HG02642 (cell line): ENCODE results near the gene AK4.
A peak's percentile ranks its signal among the peaks of the same experiment; 100 is the strongest.
"Not testable (repeated sequence)": the region's sequence is repeated elsewhere in the genome, so short reads cannot be mapped to it uniquely, and the experiment has no call there.

Source experiments
- ATAC-seq: cut with Tn5 transposase; IDR thresholded peaks from one replicate; pipeline ENCODE4 v1.9.1; 2021; ENCODE audit warnings: mild to moderate bottlenecking; ENCODE audit not compliant: unreplicated experiment, poor library complexity

AK4 gene

DNA sequence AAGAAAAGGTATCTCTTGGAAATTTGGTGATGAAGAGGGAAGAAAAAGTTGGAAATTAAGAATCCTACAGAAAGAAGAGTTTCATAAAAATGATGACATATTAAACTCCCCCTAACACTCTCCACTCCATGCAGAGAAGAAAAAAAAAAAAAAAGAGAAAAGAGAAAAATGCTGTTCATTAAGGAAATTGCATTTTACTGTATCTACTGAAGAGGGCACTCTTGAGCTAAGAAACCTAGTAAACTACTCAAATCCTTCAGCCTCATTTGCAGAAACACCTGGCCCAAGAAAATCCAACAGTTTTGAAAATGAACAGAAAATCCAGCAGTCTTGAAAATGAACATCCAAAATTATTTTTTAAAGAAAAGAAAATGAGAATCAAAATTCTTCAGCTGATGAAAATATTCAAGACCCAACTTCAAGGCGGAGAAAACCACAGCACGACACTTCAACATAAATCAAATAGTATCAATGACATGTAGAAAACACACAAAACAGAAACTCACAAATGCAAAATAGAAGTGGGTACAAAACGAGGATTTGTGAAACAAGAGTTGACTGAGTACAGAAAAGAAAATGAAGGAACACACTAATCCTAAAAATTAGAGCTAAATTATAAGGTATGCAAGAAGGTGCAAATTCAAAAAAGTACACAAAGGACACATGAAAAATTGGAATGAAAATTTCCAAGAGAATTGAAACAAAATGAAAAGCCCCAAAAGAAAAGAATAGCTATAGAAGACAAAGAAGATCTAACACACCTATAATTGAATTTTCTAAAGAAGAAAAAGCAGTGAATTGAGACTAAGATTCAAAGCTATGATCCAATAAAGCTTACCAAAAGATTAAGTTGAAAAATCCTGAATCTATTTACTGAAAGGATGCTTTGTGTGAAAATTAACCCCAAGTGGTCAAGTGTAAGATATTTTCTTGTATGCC, 88.1 kb downstream of the AK4 start:
- ATAC-seq = no peak

DNA sequence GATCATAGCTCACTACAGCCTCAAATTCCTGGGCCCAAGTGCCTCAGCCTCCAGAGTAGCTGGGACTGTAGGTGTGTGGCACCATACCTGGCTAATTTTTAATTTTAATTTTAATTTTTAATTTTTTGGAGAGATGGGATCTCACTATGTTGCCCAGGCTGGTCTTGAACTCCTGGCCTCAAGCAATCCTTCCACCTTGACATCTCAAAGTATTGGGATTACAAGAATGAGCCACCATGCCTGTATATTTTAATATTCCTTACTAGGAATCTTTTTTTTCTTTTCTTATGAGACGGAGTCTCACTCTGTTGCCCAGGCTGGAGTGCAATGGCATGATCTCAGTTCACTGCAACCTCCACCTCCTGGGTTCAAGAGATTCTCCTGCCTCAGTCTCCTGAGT, 89.1 kb downstream of the AK4 start:
- not testable (repeated sequence) for ATAC-seq

DNA sequence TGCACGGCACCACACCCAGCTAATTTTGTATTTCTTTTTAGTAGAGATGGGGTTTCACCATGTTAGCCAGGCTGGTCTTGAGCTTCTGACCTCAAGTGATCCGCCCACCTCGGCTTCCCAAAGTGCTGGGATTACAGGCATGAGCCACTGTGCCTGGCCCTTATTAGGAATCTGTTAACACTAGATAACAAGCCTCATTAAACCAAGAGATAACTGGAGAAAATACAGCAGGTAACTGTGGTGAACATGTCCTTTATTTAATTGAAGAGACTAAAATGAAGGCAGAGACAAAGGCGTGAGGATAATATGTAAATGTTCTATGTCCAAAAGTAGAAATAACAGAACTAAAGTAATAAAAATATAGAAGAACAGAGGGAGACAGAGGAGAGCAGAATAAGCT, 89.5 kb downstream of the AK4 start:
- ATAC-seq = no peak

DNA sequence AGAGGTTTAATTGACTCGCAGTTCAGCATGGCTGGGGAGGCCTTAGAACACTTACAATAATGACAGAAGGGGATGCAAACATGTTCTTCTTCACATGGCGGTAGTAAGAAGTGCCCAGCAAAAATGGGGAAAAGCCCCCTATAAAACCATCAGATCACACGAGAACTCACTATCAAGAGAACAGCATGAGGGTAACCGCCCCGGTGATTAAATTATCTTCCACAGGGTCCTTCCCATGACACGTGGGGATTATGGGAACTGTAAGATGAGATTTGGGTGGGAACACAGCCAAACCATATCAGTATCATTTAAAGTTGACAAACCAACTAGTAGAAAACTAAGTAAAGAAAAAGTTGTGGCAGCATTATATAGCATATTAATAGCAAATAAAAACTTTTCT, 90.0 kb downstream of the AK4 start:
- no peak for ATAC-seq

DNA sequence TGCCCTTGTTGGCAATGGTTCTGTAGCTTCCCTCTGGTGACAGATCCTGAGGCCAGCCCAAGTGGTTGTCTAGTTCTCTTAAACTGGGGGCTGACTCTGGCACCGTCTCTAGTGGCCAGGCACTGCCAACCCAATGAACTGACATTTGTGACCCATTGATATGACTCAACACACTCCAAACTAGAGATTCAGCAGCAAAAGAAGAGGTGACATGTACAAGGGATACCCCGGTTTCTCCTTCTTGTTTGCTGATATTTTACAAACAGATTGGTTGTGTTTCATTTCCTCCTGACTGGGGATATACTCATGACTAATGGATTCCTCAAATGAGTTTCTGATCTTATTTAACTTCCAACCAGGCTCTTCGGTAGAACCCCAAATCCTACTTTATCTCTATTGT, 95.5 kb downstream of the AK4 start:
- ATAC-seq = no peak

DNA sequence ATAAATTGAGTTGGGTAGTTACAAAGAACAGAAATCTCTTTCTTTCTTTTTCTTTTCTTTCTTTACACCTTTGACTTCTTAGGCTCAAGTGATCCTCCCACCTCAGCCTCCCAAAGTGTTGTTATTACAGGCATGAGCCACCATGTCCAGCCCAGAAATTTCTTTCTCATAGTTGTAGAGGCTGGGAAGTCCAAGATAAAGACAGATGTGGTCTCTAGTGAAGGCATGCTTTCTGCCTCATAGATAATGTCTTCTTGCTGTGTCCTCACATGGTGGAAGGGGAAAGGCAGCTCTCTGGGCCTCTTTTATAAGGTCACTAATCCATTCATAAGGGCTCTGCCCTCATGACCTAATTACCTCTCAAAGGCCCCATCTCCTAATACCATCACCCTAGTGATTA, 97.3 kb downstream of the AK4 start:
- no peak for ATAC-seq

DNA sequence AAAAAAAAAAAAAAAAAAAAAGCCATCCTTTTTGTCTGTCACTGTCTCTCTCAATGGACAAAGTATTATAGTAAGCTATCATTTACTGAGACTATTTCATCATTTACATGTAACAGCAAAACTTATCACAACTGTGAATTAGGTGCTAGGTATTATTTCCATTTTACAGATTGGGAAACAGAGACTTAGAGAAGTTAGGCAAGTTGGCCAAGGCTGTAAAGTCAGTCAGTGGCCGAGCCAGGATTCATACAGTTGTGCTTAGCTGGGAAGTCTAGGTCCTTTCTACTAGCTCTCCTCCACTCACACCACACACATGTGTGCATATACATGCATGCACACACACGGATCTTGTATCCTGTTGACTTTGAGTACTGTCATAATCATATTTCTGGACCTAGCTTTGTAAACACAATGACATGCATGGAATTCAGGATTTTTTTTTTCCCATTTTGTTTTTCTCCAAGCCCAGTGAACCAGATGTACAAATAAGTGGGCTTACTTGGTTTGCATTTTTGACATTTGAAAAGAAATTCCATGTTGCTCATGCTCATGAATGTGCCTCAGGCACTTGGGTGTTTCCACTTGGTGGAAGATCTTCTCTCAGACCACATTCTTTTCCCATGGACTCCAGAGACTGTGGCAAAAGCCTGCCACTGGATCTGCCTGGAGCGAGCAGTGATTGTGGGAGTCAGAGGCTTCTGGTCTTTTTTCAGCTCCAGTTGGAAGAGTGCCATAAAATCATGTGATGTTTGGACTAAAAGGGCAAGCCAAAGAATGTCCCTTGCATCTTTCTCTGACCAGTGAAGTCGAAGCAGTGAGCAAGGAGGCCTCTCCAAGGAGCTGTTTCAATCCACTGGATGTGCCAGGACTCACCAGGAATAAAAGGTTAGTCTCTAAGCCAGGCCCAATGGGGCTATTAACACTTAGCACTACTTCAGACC, 99.7 kb downstream of the AK4 start:
- ATAC-seq = no peak

DNA sequence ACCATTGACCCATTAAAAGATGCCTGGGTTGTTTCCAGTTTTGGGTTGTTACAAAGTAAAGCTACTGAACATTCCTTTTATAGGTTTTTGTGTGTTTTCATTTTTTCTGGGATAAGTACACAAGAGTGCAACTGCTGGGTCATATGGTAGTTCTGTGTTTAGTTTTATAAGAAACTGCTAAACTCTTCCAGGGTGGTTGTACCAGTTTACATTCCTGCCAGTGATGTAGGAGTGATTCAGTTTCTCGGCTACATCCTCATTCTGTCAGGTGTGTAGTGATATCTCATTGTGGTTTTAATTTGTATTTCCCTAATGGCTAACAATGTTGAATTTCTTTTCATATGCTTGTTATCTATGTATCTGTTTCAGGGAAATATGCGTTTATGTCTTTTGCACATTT, 102.8 kb downstream of the AK4 start:
- ATAC-seq = no peak

DNA sequence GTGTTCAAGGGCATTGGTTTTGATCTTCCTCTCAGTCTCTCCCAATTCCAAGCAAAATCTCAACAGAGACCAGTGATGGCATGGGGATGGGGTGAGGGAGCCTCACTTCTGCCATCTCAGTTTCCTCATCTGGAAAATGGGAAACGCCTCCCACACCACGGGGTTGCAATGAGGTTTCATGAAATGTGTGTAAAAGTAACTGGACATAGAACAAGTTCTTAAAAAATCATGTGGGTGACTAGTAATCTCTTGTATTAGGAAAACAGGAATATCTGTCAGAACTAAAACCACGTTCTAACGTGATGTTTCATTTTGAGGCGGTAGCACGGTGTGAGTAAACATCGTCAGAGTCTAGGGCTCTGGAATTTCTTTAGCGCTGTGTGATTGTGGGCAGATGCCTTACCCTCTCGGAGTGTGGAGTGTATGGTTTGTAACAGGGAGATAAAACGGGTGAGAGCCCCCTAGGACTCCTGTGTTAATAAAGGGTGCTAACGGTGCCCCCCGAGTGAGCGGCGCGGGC, 105.9 kb downstream of the AK4 start:
- peak; percentile 35 for ATAC-seq

DNA sequence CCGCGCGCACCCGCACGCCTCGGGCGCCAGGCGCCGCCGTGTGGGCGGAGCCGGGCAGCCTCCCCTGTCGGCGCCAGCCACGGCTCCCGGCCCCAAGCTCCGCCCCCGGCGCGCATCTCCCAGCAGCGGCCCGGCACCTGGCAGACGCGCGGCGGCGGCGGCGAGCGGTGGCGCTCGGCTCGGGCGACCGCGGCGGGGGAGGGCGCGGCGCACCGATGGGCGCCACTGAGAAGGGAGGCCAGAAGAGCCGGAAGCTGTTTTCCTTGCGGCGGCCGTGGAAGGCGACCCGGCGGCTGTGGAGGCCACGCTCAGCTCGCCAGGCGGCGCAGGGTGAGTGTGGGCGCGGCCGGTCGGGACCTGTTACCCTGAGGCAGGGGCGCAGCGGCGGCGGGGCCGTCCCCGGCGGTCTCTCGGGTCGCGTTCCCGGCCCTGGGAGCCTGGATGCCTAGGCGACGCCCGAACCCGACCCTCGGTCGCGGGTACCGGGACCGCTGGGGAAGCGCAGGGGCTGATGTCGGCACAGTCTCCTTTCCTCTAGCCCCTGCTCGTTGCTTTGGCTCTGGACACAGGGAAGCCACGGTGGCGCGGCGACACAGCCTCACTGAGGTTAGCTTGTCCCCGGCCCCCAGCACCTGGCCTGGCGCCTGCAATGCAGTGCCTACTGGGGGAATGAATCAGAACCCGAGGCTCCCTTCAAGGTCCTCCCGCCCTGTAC, 106.5 kb downstream of the AK4 start:
- peak; percentile 98 for ATAC-seq

DNA sequence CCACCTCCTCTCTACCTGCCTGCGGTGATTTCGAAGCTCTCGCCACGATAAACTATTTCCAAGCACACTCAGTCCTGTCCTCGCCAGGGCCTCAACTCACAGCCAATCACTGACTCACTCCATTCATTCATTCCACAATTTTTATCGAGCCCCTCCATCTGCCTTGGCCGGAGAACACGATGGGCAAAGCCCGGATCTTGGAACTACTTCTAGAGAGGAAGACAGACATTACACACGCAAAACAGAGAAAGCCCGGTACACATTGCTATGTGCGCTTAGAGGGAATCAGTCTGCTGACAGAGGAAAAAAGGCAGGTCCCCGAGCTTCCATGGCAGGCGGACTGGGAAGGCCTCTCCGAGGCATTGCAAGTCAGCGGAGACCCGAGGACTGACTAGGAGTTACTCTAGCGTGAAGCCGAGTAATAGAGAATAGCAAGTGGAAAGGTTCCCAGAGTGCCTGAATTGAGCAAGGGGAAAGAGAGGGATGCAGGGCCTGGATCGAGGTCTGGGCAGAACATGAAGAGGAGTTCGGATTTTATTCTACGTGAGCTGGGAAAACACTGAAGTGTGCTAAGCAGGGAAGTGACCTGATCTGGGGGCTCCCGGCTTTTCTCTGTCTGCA, 107.1 kb downstream of the AK4 start:
- ATAC-seq = no peak

DNA sequence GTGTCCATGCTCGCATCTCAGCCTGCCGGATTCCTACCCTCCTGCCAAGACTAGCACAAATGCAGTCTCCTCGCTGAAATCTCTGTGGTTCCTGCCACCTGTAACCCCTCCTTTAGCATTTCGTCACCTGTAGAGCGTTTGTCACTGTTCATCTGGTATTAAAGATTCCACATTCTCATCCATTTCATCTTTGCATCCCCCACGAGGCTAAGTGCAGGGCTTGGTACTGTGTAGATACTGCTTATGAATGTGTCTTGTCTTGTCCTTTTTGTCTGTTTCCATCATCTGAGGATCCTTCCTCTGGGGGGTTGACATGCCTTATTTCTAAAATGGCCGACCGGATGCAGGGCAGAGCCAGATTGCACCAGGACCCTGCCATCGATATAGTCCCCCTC, 107.7 kb downstream of the AK4 start:
- no peak for ATAC-seq

DNA sequence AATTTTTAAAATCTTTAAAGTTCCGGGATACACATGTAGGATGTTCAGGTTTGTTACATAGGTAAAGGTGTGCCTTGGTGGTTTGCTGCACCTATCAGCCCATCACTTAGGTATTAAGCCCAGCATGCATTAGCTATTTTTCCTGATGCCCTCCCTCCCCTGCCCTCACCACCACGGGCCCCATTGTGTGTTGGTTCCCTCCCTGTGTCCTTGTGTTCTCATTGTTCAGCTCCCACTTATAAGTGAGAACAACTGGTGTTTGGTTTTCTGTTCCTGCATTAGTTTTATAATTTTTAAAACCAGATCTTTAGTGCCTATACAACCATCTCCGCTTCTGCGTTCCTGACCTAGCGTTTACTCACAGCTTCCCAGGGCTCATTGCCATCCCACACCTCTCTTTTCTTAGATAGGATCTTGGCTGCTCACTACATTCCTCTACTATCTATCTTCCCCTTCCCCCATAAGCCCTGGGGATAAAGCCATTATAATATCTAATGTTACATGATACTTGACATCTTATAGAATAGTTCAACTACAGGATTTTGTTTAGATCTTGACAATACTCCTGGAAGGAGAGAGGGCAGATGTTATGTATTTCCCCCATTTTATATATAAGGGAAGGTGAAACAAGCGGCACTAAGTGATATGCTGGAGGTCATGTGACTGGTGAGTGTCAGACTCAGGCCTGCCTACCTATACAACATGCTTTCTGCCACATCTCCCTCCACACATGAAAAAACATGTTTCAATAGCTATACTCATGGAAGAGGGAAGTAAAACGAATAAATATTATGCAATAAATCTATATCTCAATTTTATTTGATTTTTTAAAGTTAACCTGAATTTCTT, 109.1 kb downstream of the AK4 start:
- no peak for ATAC-seq

DNA sequence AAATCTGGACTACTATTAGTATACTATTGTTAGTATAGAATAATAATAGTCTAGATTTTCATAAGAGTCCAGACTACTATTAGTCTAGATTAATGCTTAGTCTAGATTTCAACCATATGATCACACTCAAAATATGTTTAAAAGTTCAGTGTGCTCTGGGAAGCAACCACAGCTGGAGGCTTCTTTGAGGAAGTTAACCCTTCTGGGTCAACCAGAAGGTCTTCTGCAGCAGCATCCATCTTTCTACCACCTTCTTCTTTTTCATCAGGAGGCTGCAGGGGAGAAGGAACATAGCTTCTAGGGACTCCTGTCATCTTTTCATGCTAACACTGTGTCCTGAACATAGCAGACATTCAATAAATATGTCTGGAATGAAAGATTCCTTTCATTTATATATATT, 110.1 kb downstream of the AK4 start:
- ATAC-seq = no peak

DNA sequence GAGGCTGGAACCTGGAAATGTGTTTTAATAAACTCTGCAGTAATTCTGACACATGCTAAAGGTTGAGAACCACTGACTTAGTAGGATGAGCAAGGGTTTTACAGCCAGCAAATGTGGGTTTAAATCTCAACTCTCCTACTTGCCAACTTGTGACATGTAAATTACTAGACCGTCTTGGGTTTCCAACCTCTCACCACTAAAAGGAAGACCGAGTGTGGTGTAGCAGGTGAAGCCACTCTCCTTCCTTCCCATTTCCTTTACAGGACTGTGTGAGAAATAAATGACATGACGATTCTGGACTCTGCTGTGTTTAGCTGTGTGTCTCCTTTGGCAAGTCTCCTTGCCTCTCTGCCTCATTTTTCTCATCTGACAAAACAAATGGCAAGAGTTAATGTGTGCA, 111.8 kb downstream of the AK4 start:
- ATAC-seq = no peak

DNA sequence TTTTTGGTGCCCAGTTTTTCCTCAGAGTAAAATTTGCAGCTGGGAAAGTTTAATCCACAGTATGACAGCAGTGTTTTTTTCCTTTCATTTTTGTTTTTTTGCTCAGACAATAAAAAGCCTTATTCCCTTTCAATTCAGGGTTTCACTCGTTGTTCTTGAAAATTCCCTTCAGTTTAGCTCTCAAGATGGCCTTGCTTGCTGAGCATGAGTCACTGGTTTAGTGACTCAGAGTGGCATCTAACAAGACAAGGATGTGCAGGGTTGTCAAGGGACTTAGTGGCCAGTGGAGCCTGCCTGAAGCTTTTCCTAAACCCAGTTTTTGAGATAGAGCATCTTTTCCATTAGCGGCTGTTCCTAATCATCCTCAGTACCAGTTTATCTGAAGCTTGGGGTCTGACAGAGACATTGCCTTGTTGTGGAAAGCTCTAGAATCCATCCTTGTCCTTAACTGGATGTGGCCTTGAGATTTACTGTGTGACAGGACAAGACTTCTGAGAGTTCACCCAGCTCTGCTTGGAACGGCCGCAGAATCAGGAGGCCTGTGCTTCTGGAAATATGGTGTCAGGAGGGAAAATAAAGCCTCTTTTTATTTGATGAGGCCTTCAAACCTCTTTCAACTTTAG, 113.0 kb downstream of the AK4 start:
- ATAC-seq = peak; percentile 40

DNA sequence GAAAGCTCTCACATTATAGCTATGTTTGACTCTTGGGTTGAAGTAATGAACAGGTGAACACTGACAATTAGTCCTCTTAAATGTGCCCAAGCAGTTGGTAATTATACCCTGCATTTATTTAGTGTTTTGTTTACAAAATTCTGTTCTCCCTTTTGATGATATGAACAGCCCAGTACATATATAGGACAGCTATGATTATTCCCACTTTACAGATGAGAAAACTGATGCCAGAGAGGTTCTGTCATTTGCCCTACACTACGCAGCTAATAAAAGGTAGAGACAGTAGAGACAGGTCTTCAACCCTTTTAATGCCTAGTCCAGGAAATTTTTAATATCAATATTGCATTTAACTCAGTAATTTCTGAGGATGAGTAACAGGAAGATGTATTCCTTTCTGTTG, 115.3 kb downstream of the AK4 start:
- no peak for ATAC-seq

DNA sequence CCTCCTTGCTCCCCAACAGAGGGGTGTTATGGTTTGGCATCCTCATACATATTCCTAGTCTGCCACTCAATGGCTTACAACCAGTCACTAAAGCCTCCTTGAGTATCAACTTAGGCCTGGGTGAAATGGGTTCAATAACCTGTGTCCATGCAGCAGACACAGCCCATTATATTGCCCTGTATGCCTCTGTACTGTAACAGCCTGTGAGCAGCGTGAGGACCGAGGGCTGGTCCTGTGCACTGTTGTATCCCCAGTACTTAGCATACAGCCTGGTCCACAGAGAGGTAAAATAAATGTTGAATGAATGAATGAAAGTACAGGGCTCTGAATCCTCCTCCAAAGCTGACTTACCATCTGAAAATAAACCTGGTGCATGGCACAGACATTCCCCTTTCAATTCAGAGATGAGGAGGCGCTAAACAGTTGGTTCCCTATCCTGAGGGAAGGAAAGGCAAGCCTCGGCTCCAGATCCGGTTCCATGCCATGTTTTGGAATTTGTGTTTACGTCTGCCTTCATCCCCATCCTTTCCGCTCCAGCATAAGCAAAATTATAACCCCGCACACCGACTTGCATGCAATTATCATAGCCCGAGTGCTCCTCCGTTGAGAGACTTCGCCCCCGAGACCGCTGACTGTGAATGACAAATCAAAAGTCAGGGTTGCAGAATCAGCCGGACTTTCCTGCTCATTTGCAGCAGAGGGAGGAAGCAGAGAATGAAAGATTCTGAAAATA, 116.4 kb downstream of the AK4 start:
- no peak for ATAC-seq
